Muscle layer of duodenum (tissue), 2 donors: ENCODE data around the gene SEMA5B.

Source experiments
- H3K27ac ChIP-seq: one replicate; pipeline ENCODE4 v1.7.0; 2013; ENCODE audit warnings: mild to moderate bottlenecking, low read length
- H3K27me3 ChIP-seq: one replicate; pipeline ENCODE4 v1.7.0; 2013; ENCODE audit warnings: low read depth, mild to moderate bottlenecking, control low read depth, low read length
- H3K36me3 ChIP-seq, 2 donors: one replicate each; pipeline ENCODE4 v1.7.0; 2013; ENCODE audit warnings: low read length in 2 of 2, control low read depth in 1 of 2, mild to moderate bottlenecking in 1 of 2; ENCODE audit not compliant: insufficient read depth in 2 of 2, control insufficient read depth in 1 of 2
- H3K4me1 ChIP-seq, 2 donors: one replicate each; pipeline ENCODE4 v1.7.0; 2013; ENCODE audit warnings: low read length in 2 of 2, mild to moderate bottlenecking in 2 of 2, control low read depth in 1 of 2, moderate library complexity in 1 of 2; ENCODE audit not compliant: insufficient read depth in 2 of 2, control insufficient read depth in 1 of 2
- H3K4me3 ChIP-seq, 2 donors: one replicate each; pipeline ENCODE4 v1.7.0; 2013; ENCODE audit warnings: low read length in 2 of 2, low read depth in 1 of 2, mild to moderate bottlenecking in 1 of 2
- H3K9me3 ChIP-seq, 2 donors: one replicate each; pipeline ENCODE4 v1.7.0; 2013; ENCODE audit warnings: low read length in 2 of 2, control low read depth in 1 of 2, mild to moderate bottlenecking in 1 of 2; ENCODE audit not compliant: control insufficient read depth in 1 of 2
- donor health status: healthy.

Gene SEMA5B

GRCh38 chr3:123004201-123004918 is 23.2 kb downstream of the SEMA5B start:
- Histone ChIP-seq H3K36me3 (no peaks in the 10 kb centered on the region), H3K27ac (no peak overlapping the region), H3K27me3 (no peaks in the 10 kb centered on the region), H3K9me3 (no peaks in the 10 kb centered on the region), H3K4me1 (no peaks in the 10 kb centered on the region), H3K4me3 (no peak overlapping the region)

DNA sequence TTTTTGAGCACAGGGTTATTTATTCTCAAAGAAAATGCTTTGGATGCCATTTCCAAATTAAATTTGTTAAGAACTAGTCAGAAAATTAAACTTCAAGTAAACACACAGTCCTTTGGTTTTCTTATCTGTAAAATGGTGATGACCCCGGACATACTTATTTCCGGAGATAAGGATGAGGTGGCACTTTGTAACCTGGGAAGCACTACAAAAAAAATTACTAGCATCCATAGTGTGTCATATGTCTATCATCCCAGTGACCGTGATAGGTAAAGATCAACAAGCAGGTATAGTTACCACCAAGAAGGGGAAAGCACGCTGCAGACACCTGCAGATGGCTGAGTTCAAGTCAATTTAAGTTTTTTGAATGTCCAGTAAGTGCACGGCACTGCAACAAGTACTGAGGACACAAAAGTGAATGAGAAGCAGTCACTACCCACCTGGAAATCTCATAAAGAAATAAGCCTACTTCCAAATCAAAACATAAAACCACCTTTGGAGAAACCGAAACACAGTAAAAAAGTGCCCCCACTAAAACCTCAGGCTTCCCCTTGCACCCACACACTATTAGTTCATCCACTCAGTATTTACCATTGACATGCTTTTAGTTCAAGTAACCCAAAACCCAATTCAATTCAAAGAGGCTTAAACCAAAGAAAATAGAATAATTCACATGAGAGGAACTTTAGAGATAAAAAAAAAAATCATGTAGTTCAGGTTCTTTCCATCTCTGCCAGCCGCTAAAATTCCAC is 24.6 kb downstream of the SEMA5B start:
- no peak overlapping the region for H3K4me3 ChIP-seq
- no peaks in the 10 kb centered on the region for H3K9me3 ChIP-seq
- H3K27ac ChIP-seq, result no peak overlapping the region
- no peaks in the 10 kb centered on the region for H3K27me3 ChIP-seq
- H3K36me3 ChIP-seq, result no peaks in the 10 kb centered on the region
- H3K4me1 ChIP-seq, result no peaks in the 10 kb centered on the region

DNA sequence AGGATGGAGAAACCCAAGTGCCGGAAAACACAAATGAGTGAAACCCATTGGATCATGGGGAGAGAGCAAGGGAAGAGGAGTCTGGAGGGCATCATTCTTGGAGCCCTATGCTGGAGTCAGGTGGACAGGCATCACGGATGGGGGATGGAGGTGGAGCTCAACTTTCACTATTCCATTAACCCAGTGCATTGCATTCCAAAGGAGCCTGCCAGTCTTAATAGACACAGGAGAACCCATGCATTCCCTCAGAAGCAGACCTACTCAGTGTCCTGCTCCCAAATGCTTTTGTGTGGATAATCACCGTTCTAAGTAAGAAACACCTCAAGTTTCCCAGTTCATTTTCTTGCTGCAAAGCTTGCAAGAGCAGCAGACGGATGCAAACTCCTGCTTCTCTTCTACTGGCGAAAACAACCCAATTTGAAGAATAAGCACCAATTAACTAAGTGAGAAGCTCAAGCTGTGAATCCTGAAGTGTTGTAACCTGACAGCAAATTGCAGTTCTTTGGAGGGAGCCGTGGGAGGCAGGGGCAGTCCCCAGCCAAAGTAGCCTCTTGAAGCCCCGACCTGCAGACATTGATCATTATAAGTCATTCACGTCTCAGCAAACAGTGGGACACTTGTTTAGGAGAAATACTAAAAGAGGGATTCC is 25.3 kb downstream of the SEMA5B start:
- Histone ChIP-seq H3K36me3 (no peaks in the 10 kb centered on the region), H3K4me1 (no peaks in the 10 kb centered on the region), H3K9me3 (no peaks in the 10 kb centered on the region), H3K27me3 (no peaks in the 10 kb centered on the region), H3K27ac (no peak overlapping the region), H3K4me3 (no peak overlapping the region)

- no peak overlapping the region for H3K27ac ChIP-seq
- no peak overlapping the region for H3K4me3 ChIP-seq
- H3K9me3 ChIP-seq, result no peaks in the 10 kb centered on the region
- no peaks in the 10 kb centered on the region for H3K27me3 ChIP-seq
- H3K4me1 ChIP-seq, result no peaks in the 10 kb centered on the region
- no peaks in the 10 kb centered on the region for H3K36me3 ChIP-seq
These were observed 28.7 kb downstream of the SEMA5B start for GRCh38 chr3:122998856-122999255.

- Histone ChIP-seq H3K27me3 (no peaks in the 10 kb centered on the region), H3K4me3 (no peak overlapping the region), H3K36me3 (no peaks in the 10 kb centered on the region), H3K4me1 (no peaks in the 10 kb centered on the region), H3K9me3 (no peaks in the 10 kb centered on the region), H3K27ac (no peak overlapping the region)
These were observed 29.4 kb downstream of the SEMA5B start for GRCh38 chr3:122998206-122998605.

DNA sequence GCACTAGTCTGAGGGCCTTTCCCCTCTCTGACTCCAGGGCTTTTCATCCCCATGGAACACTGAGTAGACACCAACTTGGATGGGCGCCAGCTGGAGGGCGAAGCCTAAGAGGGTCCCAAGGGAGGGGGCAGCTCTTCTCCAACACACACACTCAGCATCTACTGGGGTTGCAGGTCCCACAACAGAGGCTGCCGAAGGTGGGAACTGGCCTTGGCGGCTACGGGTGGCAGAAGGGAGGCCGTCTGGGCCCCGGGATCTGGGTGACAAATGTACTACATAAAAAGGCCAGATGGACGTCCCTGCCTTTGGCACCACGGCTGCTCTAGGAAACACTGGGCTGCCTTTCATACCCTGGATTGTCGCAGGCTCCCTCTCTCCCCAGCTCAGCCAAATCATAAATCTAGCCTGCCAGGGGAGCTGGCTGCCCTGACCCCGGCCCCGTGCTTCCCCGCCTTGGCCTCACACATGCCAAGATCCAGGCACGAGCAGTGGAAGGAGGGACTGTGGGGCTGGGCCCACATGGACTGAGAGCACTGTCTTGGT is 31.5 kb downstream of the SEMA5B start:
- peaks cover 7% of the 10 kb centered on the region for H3K27me3 ChIP-seq
- H3K36me3 ChIP-seq, result no peaks in the 10 kb centered on the region
- H3K9me3 ChIP-seq, result no peaks in the 10 kb centered on the region
- H3K27ac ChIP-seq, result no peak overlapping the region
- H3K4me1 ChIP-seq, result peaks cover 0 to 7% of the 10 kb centered on the region in 2 donors
- H3K4me3 ChIP-seq, result no peak overlapping the region

DNA sequence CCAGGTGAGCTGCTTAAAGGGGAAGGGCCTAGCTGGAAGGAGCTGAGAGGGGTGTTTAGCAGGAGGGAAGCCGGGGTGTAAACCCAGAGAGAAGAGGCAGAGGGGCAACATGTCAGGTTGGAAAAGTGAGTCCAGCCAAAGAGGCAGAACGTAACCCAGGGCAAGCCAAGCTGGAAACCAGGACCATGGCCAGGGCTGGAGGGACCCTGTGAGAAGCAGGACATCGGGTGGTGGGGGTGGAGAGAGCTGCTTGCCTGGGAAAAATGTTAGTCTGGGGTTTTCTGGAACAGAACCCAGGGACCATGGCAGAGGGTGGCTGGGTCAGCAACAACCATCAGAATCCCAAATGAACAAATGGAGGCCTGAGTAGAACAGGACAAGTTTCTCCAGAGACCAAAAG is 32.6 kb downstream of the SEMA5B start:
- H3K4me3 ChIP-seq, result no peak overlapping the region
- no peaks in the 10 kb centered on the region for H3K9me3 ChIP-seq
- H3K36me3 ChIP-seq, result no peaks in the 10 kb centered on the region
- peaks cover 0 to 7% of the 10 kb centered on the region in 2 donors for H3K4me1 ChIP-seq
- no peak overlapping the region for H3K27ac ChIP-seq
- H3K27me3 ChIP-seq, result peaks cover 7% of the 10 kb centered on the region

- Histone ChIP-seq H3K36me3 (no peaks in the 10 kb centered on the region), H3K27ac (no peak overlapping the region), H3K27me3 (peaks cover 11% of the 10 kb centered on the region), H3K4me3 (no peak overlapping the region), H3K9me3 (no peaks in the 10 kb centered on the region), H3K4me1 (peaks cover 0 to 7% of the 10 kb centered on the region in 2 donors)
These were observed 34.2 kb downstream of the SEMA5B start for GRCh38 chr3:122993124-122993978.

DNA sequence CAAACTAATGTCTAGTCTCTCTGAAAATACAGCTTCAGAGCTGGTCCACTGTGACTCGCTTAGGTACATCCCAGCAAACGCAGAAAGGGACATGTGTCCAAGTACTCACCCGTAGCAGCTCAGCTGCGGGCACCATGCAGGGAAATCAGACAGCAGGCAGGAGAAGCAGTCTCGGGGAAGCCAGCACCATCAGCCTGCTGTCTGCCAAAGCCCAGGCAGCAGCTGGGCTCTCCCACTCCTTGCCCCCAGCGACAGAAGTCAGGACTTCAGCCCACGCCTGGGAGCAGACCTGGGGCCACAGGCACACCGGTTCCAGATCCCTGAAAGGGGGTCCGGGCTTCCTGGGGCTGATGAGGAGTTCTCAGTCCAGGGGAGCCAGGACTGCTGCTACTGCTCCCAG is 34.9 kb downstream of the SEMA5B start:
- Histone ChIP-seq H3K4me3 (no peak overlapping the region), H3K4me1 (peaks cover 0 to 7% of the 10 kb centered on the region in 2 donors)

DNA sequence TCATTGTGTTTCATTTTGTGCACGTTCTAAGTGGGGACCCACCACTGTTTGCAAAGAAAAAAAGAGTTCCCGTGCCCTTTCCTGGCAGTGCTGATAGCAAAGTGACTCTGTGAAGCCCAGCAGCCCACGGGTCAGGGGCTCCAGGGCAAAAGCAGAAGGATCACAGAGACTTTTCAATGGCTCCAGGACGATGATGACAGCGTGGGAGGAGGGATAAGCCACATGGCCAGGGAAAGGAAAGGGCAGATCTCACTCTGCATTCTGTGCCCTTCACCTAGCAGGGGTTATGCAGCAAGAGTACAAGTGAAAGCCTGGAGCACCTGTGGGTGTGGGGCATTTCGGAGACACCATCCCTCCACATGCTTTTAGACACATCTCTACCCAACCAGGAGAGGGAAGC is 35.4 kb downstream of the SEMA5B start:
- Histone ChIP-seq H3K4me1 (peaks cover 0 to 7% of the 10 kb centered on the region in 2 donors), H3K4me3 (no peak overlapping the region), H3K27me3 (peaks cover 15% of the 10 kb centered on the region), H3K9me3 (no peaks in the 10 kb centered on the region), H3K27ac (no peak overlapping the region), H3K36me3 (no peaks in the 10 kb centered on the region)

More for the DNA sequence above, 34.9 kb downstream of the SEMA5B start:
- Histone ChIP-seq H3K27me3 (peaks cover 11% of the 10 kb centered on the region), H3K27ac (no peak overlapping the region), H3K36me3 (no peaks in the 10 kb centered on the region), H3K9me3 (no peaks in the 10 kb centered on the region)
